GM12801 (cell line): Measurements from ENCODE around the gene NEMF.

Experiments used
- TF ChIP-seq, protein P1 (sequence below): IDR thresholded peaks from one replicate; pipeline ENCODE4 v1.5.1; 2011; ENCODE audit warnings: control low read depth; ENCODE audit not compliant: insufficient read length; ENCODE audit errors: extremely low read depth

The NEMF gene

GRCh38 chr14:49858383-49858782 is 5.8 kb upstream of the NEMF start:
- TF ChIP-seq, protein P1, sequence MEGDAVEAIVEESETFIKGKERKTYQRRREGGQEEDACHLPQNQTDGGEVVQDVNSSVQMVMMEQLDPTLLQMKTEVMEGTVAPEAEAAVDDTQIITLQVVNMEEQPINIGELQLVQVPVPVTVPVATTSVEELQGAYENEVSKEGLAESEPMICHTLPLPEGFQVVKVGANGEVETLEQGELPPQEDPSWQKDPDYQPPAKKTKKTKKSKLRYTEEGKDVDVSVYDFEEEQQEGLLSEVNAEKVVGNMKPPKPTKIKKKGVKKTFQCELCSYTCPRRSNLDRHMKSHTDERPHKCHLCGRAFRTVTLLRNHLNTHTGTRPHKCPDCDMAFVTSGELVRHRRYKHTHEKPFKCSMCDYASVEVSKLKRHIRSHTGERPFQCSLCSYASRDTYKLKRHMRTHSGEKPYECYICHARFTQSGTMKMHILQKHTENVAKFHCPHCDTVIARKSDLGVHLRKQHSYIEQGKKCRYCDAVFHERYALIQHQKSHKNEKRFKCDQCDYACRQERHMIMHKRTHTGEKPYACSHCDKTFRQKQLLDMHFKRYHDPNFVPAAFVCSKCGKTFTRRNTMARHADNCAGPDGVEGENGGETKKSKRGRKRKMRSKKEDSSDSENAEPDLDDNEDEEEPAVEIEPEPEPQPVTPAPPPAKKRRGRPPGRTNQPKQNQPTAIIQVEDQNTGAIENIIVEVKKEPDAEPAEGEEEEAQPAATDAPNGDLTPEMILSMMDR: no peak

DNA sequence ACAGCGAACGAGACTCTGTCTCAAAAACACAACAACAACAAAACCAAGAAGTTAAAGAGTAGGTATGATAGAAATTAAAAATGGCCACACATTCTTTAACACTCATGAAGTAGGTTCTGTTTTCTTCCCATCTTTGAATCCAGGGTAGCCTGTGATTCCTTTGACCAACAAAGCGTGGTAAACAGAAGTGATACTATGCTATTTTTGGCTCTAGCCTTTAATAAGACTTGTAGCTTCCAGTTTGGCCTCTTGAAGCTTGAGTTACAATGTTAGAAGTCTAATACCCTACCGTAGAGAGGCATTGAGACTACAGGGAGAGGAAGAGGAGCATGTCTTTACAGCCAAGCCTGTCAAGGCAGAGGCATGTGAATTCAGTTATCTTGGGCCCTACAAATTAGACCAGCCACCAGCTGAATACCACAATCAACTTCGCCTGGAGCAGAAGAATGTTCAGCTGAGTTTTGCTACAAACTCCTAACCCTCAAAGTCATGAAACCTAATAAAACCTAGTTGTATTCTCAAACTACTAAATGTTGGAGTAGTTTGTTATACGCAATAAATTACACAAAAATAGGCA is 4.9 kb upstream of the NEMF start:
- TF ChIP-seq, protein P1: no peak

- TF ChIP-seq, protein P1: no peak
Observed at GRCh38 chr14:49853572-49854375, 1.2 kb upstream of the NEMF start.

DNA sequence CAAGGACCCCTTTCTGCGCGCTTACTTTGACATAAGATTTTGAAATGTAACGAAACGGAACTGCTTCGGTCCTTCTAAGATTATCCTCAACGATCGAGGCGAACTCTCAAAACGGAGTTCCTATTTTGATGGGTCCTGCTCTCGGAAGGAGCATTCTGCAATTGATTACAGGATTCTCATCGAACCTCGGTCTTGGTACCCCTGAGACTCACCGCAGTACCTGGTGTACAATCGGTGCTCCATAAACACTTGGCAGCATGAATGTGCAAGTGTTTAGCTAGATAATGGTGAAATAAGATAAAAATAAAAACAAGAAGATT is 530 bp upstream of the NEMF start:
- TF ChIP-seq, protein P1: no peak

- TF ChIP-seq, protein P1: no peak
Observed at GRCh38 chr14:49851813-49852212, 775 bp downstream of the NEMF start.

- TF ChIP-seq, protein P1: no peak
Observed at GRCh38 chr14:49849213-49849847, 3.3 kb downstream of the NEMF start.

GRCh38 chr14:49828640-49829039 is 23.9 kb downstream of the NEMF start:
- TF ChIP-seq, protein P1: no peak
